D341Med (cell line): ENCODE measurements around the gene C3orf22.
"Not testable (repeated sequence)": the region's sequence is repeated elsewhere in the genome, so short reads cannot be mapped to it uniquely, and the experiment has no call there.

Experiments
- DNase-seq: peaks from one replicate; pipeline ENCODE4 v3.0.0; 2012; ENCODE audit warnings: low spot score

Gene C3orf22

GRCh38 chr3:126543457-126544061 lies 15.2 kb downstream of the C3orf22 start:
- peak; percentile 14 for DNase-seq

GRCh38 chr3:126542340-126543241 lies 16.1 kb downstream of the C3orf22 start:
- peak; percentile 24 for DNase-seq

GRCh38 chr3:126541628-126542339 lies 16.9 kb downstream of the C3orf22 start:
- peak; percentile 24 for DNase-seq

GRCh38 chr3:126540951-126541627 lies 17.6 kb downstream of the C3orf22 start:
- DNase-seq: no peak

- peak; percentile 14 for DNase-seq
These were observed 18.3 kb downstream of the C3orf22 start for GRCh38 chr3:126540342-126540849.

- DNase-seq: peak; percentile 18
These were observed 19.0 kb downstream of the C3orf22 start for GRCh38 chr3:126539558-126540250.

GRCh38 chr3:126538966-126539365 lies 19.8 kb downstream of the C3orf22 start:
- DNase-seq: no peak

- no peak for DNase-seq
These were observed 20.4 kb downstream of the C3orf22 start for GRCh38 chr3:126538316-126538715.

- no peak for DNase-seq
These were observed 20.9 kb downstream of the C3orf22 start for GRCh38 chr3:126537730-126538281.

- DNase-seq: no peak
These were observed 21.5 kb downstream of the C3orf22 start for GRCh38 chr3:126537116-126537729.

GRCh38 chr3:126536126-126536525 lies 22.6 kb downstream of the C3orf22 start:
- no peak for DNase-seq

- DNase-seq: no peak
These were observed 23.1 kb downstream of the C3orf22 start for GRCh38 chr3:126535636-126536035.

- DNase-seq: not testable (repeated sequence)
These were observed 24.0 kb downstream of the C3orf22 start for GRCh38 chr3:126534716-126535115.

GRCh38 chr3:126533506-126533905 lies 25.2 kb downstream of the C3orf22 start:
- DNase-seq: no peak

GRCh38 chr3:126531051-126531330 lies 27.7 kb downstream of the C3orf22 start:
- no peak for DNase-seq

GRCh38 chr3:126530171-126531050 lies 28.3 kb downstream of the C3orf22 start:
- no peak for DNase-seq

- no peak for DNase-seq
These were observed 29.1 kb downstream of the C3orf22 start for GRCh38 chr3:126529585-126530170.

- DNase-seq: no peak
These were observed 29.8 kb downstream of the C3orf22 start for GRCh38 chr3:126528800-126529541.

GRCh38 chr3:126528419-126528799 lies 30.3 kb downstream of the C3orf22 start:
- DNase-seq: no peak
